ENCODE results near the gene ZDHHC11B.
"Not testable (repeated sequence)": the region's sequence is repeated elsewhere in the genome, so short reads cannot be mapped to it uniquely, and the experiment has no call there.

Gene ZDHHC11B

GRCh38 chr5:783881-784427, 575 bp downstream of the ZDHHC11B start:
- not testable (repeated sequence) for DNase-seq

DNA sequence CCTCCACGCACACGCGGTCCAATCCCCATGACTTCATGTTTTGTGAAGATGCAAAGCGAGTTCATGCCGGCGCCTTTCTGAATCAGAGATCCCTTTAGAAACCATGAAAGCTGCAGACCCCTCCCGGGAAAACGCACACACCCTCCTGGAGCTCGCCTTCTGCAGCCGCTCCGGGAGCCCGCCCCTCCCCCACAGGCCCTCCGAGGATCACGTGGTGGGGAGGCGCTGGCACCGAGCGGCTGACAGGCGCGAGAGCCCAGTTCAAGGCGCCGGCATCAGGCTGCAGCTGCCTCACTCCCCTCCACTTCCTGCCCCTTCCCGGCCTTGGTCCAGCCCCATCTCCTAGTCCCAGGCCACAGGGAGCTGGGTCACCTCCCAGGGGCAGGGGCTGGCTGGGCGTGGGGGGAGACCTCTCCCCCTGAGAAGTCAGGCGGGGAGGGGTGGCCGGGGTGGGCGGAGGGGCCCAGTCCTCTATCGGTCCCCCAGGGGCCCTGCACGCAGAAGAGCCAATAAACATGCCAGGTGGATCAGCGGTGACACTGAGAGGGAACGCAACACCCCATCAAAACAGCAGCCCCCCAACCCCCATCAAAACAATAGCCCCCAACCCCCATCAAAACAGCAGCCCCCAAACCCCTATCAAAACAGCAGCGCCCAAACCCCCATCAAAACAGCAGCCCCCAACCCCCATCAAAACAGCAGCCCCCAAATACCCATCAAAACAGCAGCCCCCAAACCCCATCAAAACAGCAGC, 1.3 kb downstream of the ZDHHC11B start:
- not testable (repeated sequence) for DNase-seq

GRCh38 chr5:782356-782755, 2.2 kb downstream of the ZDHHC11B start:
- DNase-seq, result not testable (repeated sequence)

DNA sequence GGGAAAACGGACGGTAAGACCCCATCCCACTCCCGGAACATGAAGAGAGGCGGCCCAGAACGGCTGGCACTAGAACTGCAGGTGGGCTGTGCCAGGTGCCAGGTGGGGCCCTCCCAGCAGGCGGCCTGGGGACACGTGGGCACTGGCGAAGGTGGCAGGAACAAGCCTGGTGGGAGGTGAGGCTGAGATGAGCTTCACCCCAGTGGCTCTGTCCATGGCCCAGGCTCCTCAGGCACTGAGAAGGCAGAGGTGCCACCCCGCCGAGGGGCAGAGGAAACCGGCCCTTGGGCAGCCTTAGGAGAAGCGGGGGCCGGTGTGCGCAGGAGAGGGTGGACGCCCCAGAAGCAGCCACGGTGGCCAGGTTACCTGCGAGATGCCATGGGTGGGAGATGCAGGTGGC, 4.0 kb downstream of the ZDHHC11B start:
- DNase-seq, result not testable (repeated sequence)

DNA sequence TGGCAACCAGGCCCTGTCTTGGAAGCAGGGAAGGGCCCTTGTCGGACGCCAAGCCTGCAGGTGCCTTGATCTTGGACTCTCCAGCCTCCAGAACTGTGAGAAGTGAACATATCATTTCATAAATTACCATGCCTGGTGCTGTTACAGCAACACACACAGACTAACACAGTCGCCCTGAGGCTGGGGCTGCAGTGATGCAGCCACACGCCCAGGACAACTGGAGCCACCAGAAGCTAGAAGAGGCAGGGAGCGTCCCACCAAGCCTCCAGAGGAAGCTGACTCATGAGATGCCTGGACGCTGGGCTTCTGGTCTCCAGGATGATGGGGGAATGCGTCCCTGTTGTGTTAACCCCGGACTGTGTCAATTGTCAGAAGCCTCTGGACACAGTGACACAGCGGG, 5.6 kb downstream of the ZDHHC11B start:
- DNase-seq, result not testable (repeated sequence)

- DNase-seq, result not testable (repeated sequence)
These were observed 6.1 kb downstream of the ZDHHC11B start for GRCh38 chr5:778421-778820.

DNA sequence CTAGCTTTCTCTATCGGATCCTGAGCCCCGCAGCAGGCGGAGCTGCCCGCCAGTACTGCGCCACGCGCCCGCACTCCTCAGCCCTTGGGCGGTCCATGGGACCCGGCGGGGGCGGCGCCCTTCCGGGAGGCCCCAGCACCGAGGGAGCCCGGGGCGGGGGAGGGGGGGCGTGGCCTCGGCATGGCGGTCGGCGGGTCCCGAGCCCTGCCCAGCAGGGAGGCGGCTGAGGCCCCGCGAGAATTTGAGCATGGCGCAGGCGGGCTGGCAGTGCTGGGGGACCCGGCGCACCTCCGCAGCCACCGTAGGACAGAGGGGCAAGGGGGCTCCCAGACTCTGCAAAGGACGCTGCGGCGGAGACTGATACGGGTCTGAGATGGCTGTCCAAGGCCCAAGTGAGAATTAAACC, 6.8 kb downstream of the ZDHHC11B start:
- no peak for DNase-seq

- DNase-seq, result no peak
These were observed 7.4 kb downstream of the ZDHHC11B start for GRCh38 chr5:776862-777711.

- no peak for DNase-seq
These were observed 8.3 kb downstream of the ZDHHC11B start for GRCh38 chr5:775961-776861.

DNA sequence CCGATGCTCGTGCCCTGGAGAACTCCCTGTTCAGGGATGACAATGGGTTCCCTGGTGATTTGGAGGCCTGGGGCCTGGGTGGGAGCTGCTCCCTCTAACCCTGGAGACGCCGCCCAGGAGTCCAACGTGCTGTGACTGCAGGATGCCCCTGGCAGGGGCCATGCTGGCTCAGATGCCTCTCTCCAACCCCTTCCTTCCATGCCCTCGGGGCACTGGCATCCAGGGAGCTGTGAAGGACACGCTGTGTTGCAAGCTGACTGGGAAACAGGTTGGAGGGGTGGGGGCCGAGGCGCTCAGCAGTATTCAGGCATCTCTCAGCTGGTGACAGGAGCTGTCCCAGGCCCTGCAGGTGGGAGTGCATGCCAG, 9.0 kb downstream of the ZDHHC11B start:
- DNase-seq, result not testable (repeated sequence)

DNA sequence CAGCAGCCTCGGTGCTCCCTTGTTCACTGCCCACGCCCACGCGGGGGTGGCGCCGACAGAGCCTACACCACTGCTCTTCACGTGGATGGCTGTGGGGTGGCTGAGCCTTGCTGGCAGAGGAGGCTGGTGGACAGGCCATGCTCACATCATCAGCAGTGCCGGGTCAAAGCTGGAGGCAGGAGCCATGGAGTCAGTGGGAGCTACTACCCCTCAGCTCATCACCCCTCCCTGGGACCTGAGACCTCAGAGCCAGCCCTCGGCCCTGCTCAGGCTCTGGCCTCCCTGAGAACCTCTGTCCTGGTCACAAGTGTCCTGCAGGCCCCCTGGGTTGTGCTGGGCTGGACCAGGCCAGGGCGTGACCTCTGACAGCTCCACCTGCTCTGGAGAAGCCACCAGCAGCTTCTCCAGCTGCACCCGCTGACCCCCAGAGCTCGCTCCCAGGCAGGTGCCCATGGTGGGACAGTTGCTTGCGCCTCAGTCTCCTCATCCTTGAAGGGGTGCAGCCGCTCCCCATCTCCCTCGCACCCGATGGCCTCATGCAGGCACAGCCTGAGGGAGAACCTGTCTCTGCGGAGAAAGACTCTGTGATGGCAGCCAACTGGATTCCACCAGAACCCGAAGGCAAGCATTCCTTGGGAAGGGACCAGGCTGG, 9.5 kb downstream of the ZDHHC11B start:
- DNase-seq, result not testable (repeated sequence)

DNA sequence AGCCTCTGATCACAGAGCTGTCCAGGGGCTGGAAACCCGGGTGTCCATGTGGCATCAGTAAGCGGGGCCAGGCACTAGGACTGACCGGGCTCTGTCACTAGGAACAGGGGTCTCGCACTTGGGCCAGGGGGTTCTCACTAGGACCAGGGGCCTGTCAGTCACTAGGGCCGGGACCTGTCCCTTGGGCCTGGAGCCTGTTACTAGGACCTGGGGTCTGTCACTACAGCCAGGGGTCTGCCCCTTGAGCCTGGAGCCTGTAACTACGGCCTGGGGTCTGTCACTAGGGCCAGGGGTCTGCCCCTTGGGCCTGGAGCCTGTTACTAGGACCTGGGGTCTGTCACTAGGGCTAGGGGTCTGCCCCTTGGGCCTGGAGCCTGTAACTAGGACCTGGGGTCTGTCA, 10.2 kb downstream of the ZDHHC11B start:
- DNase-seq, result not testable (repeated sequence)

GRCh38 chr5:773517-774264, 10.8 kb downstream of the ZDHHC11B start:
- DNase-seq, result no peak

DNA sequence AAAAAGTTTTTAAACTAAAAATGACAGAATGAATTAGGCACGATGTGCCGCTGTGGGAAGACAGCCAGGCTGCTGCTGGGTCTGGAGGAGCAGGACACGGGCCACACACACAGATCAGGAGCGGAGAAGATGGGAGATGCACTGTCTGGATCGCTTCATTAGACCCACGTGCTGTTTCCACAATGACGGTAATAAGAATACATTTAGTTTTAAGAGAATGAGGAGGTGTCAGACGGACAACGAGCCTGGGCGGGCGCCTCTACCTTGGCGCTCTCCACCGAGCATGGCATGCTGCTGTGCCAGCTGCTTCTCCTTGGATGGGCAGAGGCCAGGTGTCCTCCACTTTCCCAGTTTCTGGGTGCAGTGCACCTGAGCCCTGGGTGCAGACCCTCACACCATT, 11.6 kb downstream of the ZDHHC11B start:
- DNase-seq, result not testable (repeated sequence)

- DNase-seq, result not testable (repeated sequence)
These were observed 12.0 kb downstream of the ZDHHC11B start for GRCh38 chr5:772547-772890.

- not testable (repeated sequence) for DNase-seq
These were observed 12.5 kb downstream of the ZDHHC11B start for GRCh38 chr5:771841-772546.

GRCh38 chr5:771087-771781, 13.3 kb downstream of the ZDHHC11B start:
- not testable (repeated sequence) for DNase-seq

DNA sequence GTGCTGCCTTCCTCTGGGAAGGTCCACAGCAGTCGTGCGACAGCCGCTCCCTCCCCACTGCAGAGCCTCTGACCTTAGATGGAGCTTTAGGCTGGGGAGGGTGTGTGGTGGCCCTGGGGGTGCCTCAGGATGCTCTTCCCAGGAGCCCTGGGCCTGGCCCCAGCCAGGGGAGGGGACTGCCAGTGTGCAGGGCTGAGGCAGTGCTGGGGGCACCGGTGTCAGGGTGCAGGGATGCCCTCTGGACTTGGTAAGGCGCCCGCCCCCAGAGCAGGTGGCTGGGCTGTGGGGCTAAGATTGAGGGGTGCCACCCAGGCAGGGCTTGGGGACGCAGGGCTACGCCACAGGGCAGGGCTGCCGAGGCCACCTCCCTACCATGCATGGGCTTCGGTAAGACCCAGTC, 13.9 kb downstream of the ZDHHC11B start:
- DNase-seq, result not testable (repeated sequence)

GRCh38 chr5:769485-770145, 14.9 kb downstream of the ZDHHC11B start:
- not testable (repeated sequence) for DNase-seq

All from activated CD4-positive, alpha-beta T cell treated with anti-CD3 and anti-CD28 coated beads, Interleukin-2, amount 50 U/mL, for 1 hour (primary cell).